GM19452 (cell line): Measurements from ENCODE around the gene PTTG1.

Experiments used
- ATAC-seq: cut with Tn5 transposase; IDR thresholded peaks from one replicate; pipeline ENCODE4 v1.9.1; 2021; ENCODE audit not compliant: unreplicated experiment

Gene PTTG1

GRCh38 chr5:160421625-160422258, at the start of gene PTTG1:
Gene PTTG1, plus strand, starts transcription at chr5:160421855. Its CDS starts 458 bp downstream, at chr5:160422313.
- peak; percentile 70 for ATAC-seq

- no peak for ATAC-seq
Measured at GRCh38 chr5:160375166-160375565, 46.5 kb upstream of the PTTG1 start.

- ATAC-seq: no peak
Measured at GRCh38 chr5:160375701-160376100, 46.0 kb upstream of the PTTG1 start.

- no peak for ATAC-seq
Measured at GRCh38 chr5:160376416-160376815, 45.2 kb upstream of the PTTG1 start.

- no peak for ATAC-seq
Measured at GRCh38 chr5:160377651-160378050, 44.0 kb upstream of the PTTG1 start.

- ATAC-seq: no peak
Measured at GRCh38 chr5:160378330-160378729, 43.3 kb upstream of the PTTG1 start.

GRCh38 chr5:160379511-160379910, 42.1 kb upstream of the PTTG1 start:
- no peak for ATAC-seq

GRCh38 chr5:160380041-160380440, 41.6 kb upstream of the PTTG1 start:
- ATAC-seq: no peak

- ATAC-seq: no peak
Measured at GRCh38 chr5:160382346-160382745, 39.3 kb upstream of the PTTG1 start.

GRCh38 chr5:160384681-160385080, 37.0 kb upstream of the PTTG1 start:
- no peak for ATAC-seq

GRCh38 chr5:160385496-160385895, 36.2 kb upstream of the PTTG1 start:
- ATAC-seq: no peak

GRCh38 chr5:160387445-160387844, 34.2 kb upstream of the PTTG1 start:
- no peak for ATAC-seq

GRCh38 chr5:160390787-160391696, 30.6 kb upstream of the PTTG1 start:
- ATAC-seq: no peak

- no peak for ATAC-seq
Measured at GRCh38 chr5:160395111-160395510, 26.5 kb upstream of the PTTG1 start.

GRCh38 chr5:160397492-160397891, 24.2 kb upstream of the PTTG1 start:
- ATAC-seq: no peak

- no peak for ATAC-seq
Measured at GRCh38 chr5:160398806-160399205, 22.8 kb upstream of the PTTG1 start.

GRCh38 chr5:160399402-160400353, 22.0 kb upstream of the PTTG1 start, which contains the start of gene FAM200C:
Gene FAM200C, minus strand, starts transcription at chr5:160400054. Its CDS starts 4,564 bp downstream, at chr5:160395490.
- ATAC-seq: peak; percentile 85

GRCh38 chr5:160418561-160419457, 2.8 kb upstream of the PTTG1 start, which contains the start of gene SLU7:
Gene SLU7, minus strand, starts transcription at chr5:160419081. Its CDS starts 3,787 bp downstream, at chr5:160415294.
- ATAC-seq: peak; percentile 61

- ATAC-seq: no peak
Measured at GRCh38 chr5:160419458-160420330, 2.0 kb upstream of the PTTG1 start.
